ENCODE measurements around the gene GRK5.

Gene GRK5

GRCh38 chr10:119335671-119336353, 128.4 kb downstream of the GRK5 start:
- DNase-seq, result no peak
- TF ChIP-seq GATA1 (IDR thresholded peaks at IDR 0.05; ENCODE audit: low read depth, low read length) (no peak), POLR2A (IDR thresholded peaks at IDR 0.05; ENCODE audit: low read length) (no peak)

GRCh38 chr10:119336599-119336998, 129.2 kb downstream of the GRK5 start:
- no peak for DNase-seq

GRCh38 chr10:119337223-119337622, 129.9 kb downstream of the GRK5 start:
- no peak for TF ChIP-seq POLR2A (IDR thresholded peaks at IDR 0.05; ENCODE audit: low read length)
- no peak for TF ChIP-seq GATA1 (IDR thresholded peaks at IDR 0.05; ENCODE audit: low read depth, low read length)
- DNase-seq, result no peak

More at GRCh38 chr10:119336599-119336998, 129.2 kb downstream of the GRK5 start:
- no peak for TF ChIP-seq POLR2A (IDR thresholded peaks at IDR 0.05; ENCODE audit: low read length)

GRCh38 chr10:119337796-119338432, 130.5 kb downstream of the GRK5 start:
- DNase-seq, result no peak
- no peak for TF ChIP-seq POLR2A (IDR thresholded peaks at IDR 0.05; ENCODE audit: low read length)
- no peak for TF ChIP-seq GATA1 (IDR thresholded peaks at IDR 0.05; ENCODE audit: low read depth, low read length)

- TF ChIP-seq POLR2A (IDR thresholded peaks at IDR 0.05; ENCODE audit: low read length), result no peak
- no peak for TF ChIP-seq GATA1 (IDR thresholded peaks at IDR 0.05; ENCODE audit: low read depth, low read length)
Observed at GRCh38 chr10:119339109-119339508, 131.7 kb downstream of the GRK5 start.

GRCh38 chr10:119340893-119341458, 133.6 kb downstream of the GRK5 start:
- no peak for DNase-seq
- TF ChIP-seq GATA1 (IDR thresholded peaks at IDR 0.05; ENCODE audit: low read depth, low read length), result no peak
- TF ChIP-seq POLR2A (IDR thresholded peaks at IDR 0.05; ENCODE audit: low read length), result no peak

More at GRCh38 chr10:119339109-119339508, 131.7 kb downstream of the GRK5 start:
- no peak for DNase-seq

- no peak for DNase-seq
- TF ChIP-seq POLR2A (IDR thresholded peaks at IDR 0.05; ENCODE audit: low read length) (no peak), GATA1 (IDR thresholded peaks at IDR 0.05; ENCODE audit: low read depth, low read length) (no peak)
Observed at GRCh38 chr10:119341459-119342301, 134.3 kb downstream of the GRK5 start.

- no peak for DNase-seq
- TF ChIP-seq GATA1 (IDR thresholded peaks at IDR 0.05; ENCODE audit: low read depth, low read length) (no peak), POLR2A (IDR thresholded peaks at IDR 0.05; ENCODE audit: low read length) (no peak)
Observed at GRCh38 chr10:119342335-119342734, 135.0 kb downstream of the GRK5 start.

- no peak for DNase-seq
- TF ChIP-seq POLR2A (IDR thresholded peaks at IDR 0.05; ENCODE audit: low read length) (no peak), GATA1 (IDR thresholded peaks at IDR 0.05; ENCODE audit: low read depth, low read length) (no peak)
Observed at GRCh38 chr10:119343011-119343601, 135.7 kb downstream of the GRK5 start.

GRCh38 chr10:119344381-119344780, 137.0 kb downstream of the GRK5 start:
- no peak for DNase-seq
- no peak for TF ChIP-seq POLR2A (IDR thresholded peaks at IDR 0.05; ENCODE audit: low read length)
- TF ChIP-seq GATA1 (IDR thresholded peaks at IDR 0.05; ENCODE audit: low read depth, low read length), result no peak

GRCh38 chr10:119346095-119346832, 138.9 kb downstream of the GRK5 start:
- no peak for TF ChIP-seq GATA1 (IDR thresholded peaks at IDR 0.05; ENCODE audit: low read depth, low read length)
- TF ChIP-seq POLR2A (IDR thresholded peaks at IDR 0.05; ENCODE audit: low read length), result no peak
- no peak for DNase-seq

- DNase-seq, result no peak
- TF ChIP-seq POLR2A (IDR thresholded peaks at IDR 0.05; ENCODE audit: low read length), result no peak
- no peak for TF ChIP-seq GATA1 (IDR thresholded peaks at IDR 0.05; ENCODE audit: low read depth, low read length)
Observed at GRCh38 chr10:119347181-119347974, 140.0 kb downstream of the GRK5 start.

Measured in erythroblast (primary cell).